HepG2 (cell line): ENCODE results near the gene DCLK1. TPM values are rescaled to one million over a fixed set of nuclear protein-coding genes. Genes with fewer than 3 reads are reported as not detected.

Source experiments
- ATAC-seq: fragments of 200-7000 bp; cut with Tn5 transposase; 3 replicates; pipeline ENCODE4 v1.9.1; 2020; ENCODE audit warnings: mild to moderate bottlenecking, moderate library complexity
- BruUV-seq: library from RNA; stranded (reverse); fragments of 400-500 nt; replicated peaks from 2 replicates; lab custom pipeline; 2021; lab: Mats Ljungman, UMichigan
- CTCF ChIA-PET: fragments of 300-600 bp; formaldehyde crosslinking; extraction: SDS; loops from one replicate; lab custom pipeline; 2021; ENCODE audit warnings: low total read pairs, inconsistent platforms, low intra/inter-chr PET ratio; lab: Yijun Ruan, JAX
- POLR2A ChIA-PET: fragments of 350-600 bp; sonication (Branson Sonifier 250); formaldehyde crosslinking; loops from one replicate; lab custom pipeline; 2020; ENCODE audit warnings: antibody characterized with exemption, inconsistent platforms; lab: Yijun Ruan, JAX
- DNase-seq: peaks from one replicate; pipeline ENCODE4 v3.0.0-alpha.2; 2015; ENCODE audit warnings: low spot score
- FAIRE-seq: peaks from 3 replicates; lab custom pipeline; 2011; peaks lifted over from hg19 to GRCh38; lab: Jason Lieb, UNC
- H2AFZ ChIP-seq: one replicate; pipeline ENCODE4 v1.6.1; 2011; ENCODE audit warnings: low read length, inconsistent platforms
- H3K27ac ChIP-seq: fragments of 300-600 bp; 3 replicates; pipeline ENCODE4 v1.8.0; 2011; ENCODE audit warnings: mixed run types, mild to moderate bottlenecking, mixed read lengths, low read length, inconsistent platforms; ENCODE audit not compliant: insufficient read depth; ENCODE audit errors: extremely low read length
- H3K27me3 ChIP-seq, 2 experiments: fragments of 200-600 bp in 1 of 2; 2 replicates in 1 of 2; 3 replicates in 1 of 2; pipeline versions ENCODE4 v1.6.0 to v1.8.0; 2011; ENCODE audit warnings: low read length in 2 of 2, mild to moderate bottlenecking in 2 of 2, moderate library complexity in 2 of 2, inconsistent platforms in 1 of 2; ENCODE audit not compliant: insufficient read depth in 2 of 2, control insufficient read depth in 1 of 2
- H3K36me3 ChIP-seq, 2 experiments: fragments of 200-600 bp in 1 of 2; replicated peaks in 1 of 2; 2 replicates in 1 of 2; 3 replicates in 1 of 2; pipeline versions ENCODE4 v1.5.1 to v1.8.0; 2011; ENCODE audit warnings: low read length in 2 of 2, inconsistent platforms in 1 of 2; ENCODE audit not compliant: insufficient read depth in 2 of 2, control insufficient read depth in 1 of 2
- H3K4me1 ChIP-seq: 2 replicates; pipeline ENCODE4 v1.5.1; 2012; ENCODE audit warnings: low read length, inconsistent platforms; ENCODE audit not compliant: insufficient read depth
- H3K4me2 ChIP-seq: 2 replicates; pipeline ENCODE4 v1.6.0; 2011; ENCODE audit warnings: low read depth, low read length, inconsistent platforms
- H3K4me3 ChIP-seq, 3 experiments: fragments of 200-600 bp in 1 of 3; sonication (generic), shearing (Covaris generic) in 1 of 3; replicated peaks in 1 of 3; 2 replicates each; pipeline ENCODE4 v1.5.1; 2011 to 2016; ENCODE audit warnings: low read length in 3 of 3, inconsistent platforms in 2 of 3, low read depth in 2 of 3, mild to moderate bottlenecking in 2 of 3, control low read depth in 1 of 3, mixed read lengths in 1 of 3; ENCODE audit not compliant: insufficient read depth in 1 of 3
- H3K79me2 ChIP-seq: one replicate; pipeline ENCODE4 v1.6.1; 2011; ENCODE audit warnings: low read length, inconsistent platforms; ENCODE audit not compliant: insufficient read depth
- H3K9ac ChIP-seq: 2 replicates; pipeline ENCODE4 v1.6.0; 2011; ENCODE audit warnings: mild to moderate bottlenecking, low read depth, low read length, inconsistent platforms; ENCODE audit not compliant: insufficient read depth
- H3K9me3 ChIP-seq: 2 replicates; pipeline ENCODE4 v1.5.1; 2012; ENCODE audit warnings: mild to moderate bottlenecking, low read length
- H4K20me1 ChIP-seq: 2 replicates; pipeline ENCODE4 v1.6.0; 2011; ENCODE audit warnings: inconsistent platforms, mild to moderate bottlenecking, low read length, moderate library complexity; ENCODE audit not compliant: insufficient read depth
- SNAPC2 ChIP-seq: sonication (generic); formaldehyde crosslinking; IDR thresholded peaks from 2 replicates; pipeline ENCODE4 v1.8.1; 2022; ENCODE audit warnings: mild to moderate bottlenecking, missing genetic modification reagents
- ZNF121 ChIP-seq: sonication (generic); formaldehyde crosslinking; IDR thresholded peaks from 2 replicates; pipeline ENCODE4 v1.5.0; 2020; ENCODE audit warnings: mild to moderate bottlenecking, missing genetic modification reagents
- ZNF407 ChIP-seq: sonication (generic); formaldehyde crosslinking; IDR thresholded peaks from one replicate; pipeline ENCODE4 v1.5.1; 2020; ENCODE audit warnings: mild to moderate bottlenecking, missing genetic modification reagents; ENCODE audit errors: not compliant biosample characterization
- ZNF580 ChIP-seq: IDR thresholded peaks from 2 replicates; pipeline ENCODE4 v1.6.1; 2016; ENCODE audit warnings: low read depth, borderline replicate concordance
- WGBS: methylation state at CpG from one replicate; pipeline ENCODE4 v1.1.6; 2017; ENCODE audit warnings: low lambda C conversion rate; 5-methylcytosine and 5-hydroxymethylcytosine counted together
- in situ Hi-C: cut with HindIII; loops from 2 replicates; pipeline ENCODE4 v1.10.0; 2017; ENCODE audit warnings: low pct_unique_long_range_greater_than_20kb; ENCODE audit not compliant: extremely low pct_ligation_motif_present
- intact Hi-C: fragments of 100-400 bp; cut with micrococcal nuclease; formaldehyde crosslinking; loops from one replicate; pipeline ENCODE4 v1.10.0; 2022; ENCODE audit not compliant: unreplicated experiment
- polyA plus RNA-seq, 8 experiments: library from polyadenylated mRNA; depleted of rRNA in 3 of 8; stranded (reverse) in 7 of 8; unstranded in 1 of 8; fragments of >200 nt; fragmentation: Illumina TruSeq in 4 of 8; extraction: Trizol in 4 of 8; gene quantifications; 2 replicates each; pipeline versions ENCODE4 v1.2.1 to v1.2.3, GENCODE V29; 2011 to 2016; ENCODE audit warnings: low read depth in 4 of 8, missing spikeins in 1 of 8, mixed read lengths in 1 of 8; ENCODE audit not compliant: insufficient read depth in 1 of 8
- total RNA-seq, 5 experiments: library from RNA; depleted of rRNA; stranded (reverse); fragments of >200 nt; fragmentation: Illumina TruSeq; extraction: Trizol; gene quantifications; 2 replicates each; pipeline ENCODE4 v1.2.3, GENCODE V29; 2016; ENCODE audit warnings: low read depth in 1 of 5
- TF ChIP-seq, protein P1 (sequence below): sonication (generic); formaldehyde crosslinking; IDR thresholded peaks from 2 replicates; pipeline ENCODE4 v1.4.0; 2020; ENCODE audit warnings: mild to moderate bottlenecking, missing genetic modification reagents
- TF ChIP-seq, protein P2 (sequence below): sonication (generic); formaldehyde crosslinking; IDR thresholded peaks from 2 replicates; pipeline ENCODE4 v1.5.0; 2020; ENCODE audit warnings: missing genetic modification reagents
- TF ChIP-seq, protein P3 (sequence below): sonication (generic); formaldehyde crosslinking; IDR thresholded peaks from 2 replicates; pipeline ENCODE4 v1.8.1; 2022; ENCODE audit warnings: low read depth, mild to moderate bottlenecking, missing genetic modification reagents

DCLK1 gene
- total and polyA plus RNA-seq, 2 of the 13 experiments (the other 11 are each of a cell fraction or from before 2014, with no cell fraction given) = not detected

DNA sequence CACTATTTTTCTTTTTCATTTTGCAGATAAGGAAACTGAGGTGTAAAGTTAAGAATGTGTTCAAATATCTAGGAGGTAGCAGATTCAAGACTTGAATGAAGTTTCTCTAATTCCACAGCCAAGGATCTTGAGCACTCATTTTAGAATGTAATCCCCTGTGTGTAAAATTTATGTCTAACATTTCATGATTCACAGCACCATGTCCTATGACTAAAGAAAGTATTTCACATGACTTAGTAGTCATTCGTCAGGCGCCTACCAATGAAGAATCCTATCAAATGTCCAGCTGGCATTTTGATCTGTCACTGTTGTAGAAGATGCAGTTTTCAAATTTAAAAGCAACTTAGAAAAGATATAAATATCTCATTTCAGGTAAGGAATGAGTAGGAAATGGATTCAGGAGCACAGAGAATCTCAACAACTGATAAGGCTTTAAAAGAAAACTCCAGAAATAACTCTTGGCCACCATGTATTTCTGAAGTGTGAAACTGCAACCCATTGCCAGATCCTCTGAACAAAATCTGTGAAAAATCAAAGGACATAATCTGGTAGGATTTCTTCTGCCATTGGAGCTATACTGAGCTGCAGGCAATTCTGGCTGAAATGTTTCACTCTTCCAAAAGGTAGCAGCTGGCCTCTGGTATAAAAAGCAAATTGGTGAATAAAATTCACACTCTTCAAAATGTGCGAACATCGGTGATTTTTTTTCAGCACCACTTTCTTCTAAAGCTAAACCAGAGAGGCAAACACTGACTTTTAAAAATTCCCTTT is 92.2 kb downstream of the DCLK1 start:
- intact Hi-C loops = no loop called here
- CTCF ChIA-PET = no interaction called here
- no peak for ATAC-seq
- Histone ChIP-seq H3K9me3 (no peaks in the 10 kb centered on the region), H3K79me2 (no peaks in the 10 kb centered on the region), H4K20me1 (no peaks in the 10 kb centered on the region), H3K4me2 (no peak overlapping the region), H3K36me3 (no peaks in the 10 kb centered on the region), H2AFZ (no peak overlapping the region), H3K4me3 (no peak overlapping the region), H3K27ac (no peak overlapping the region), H3K4me1 (no peaks in the 10 kb centered on the region), H3K9ac (no peak overlapping the region), H3K27me3 (peaks cover 0 to 4% of the 10 kb centered on the region in 2 experiments; a peak in 1 of 5 replicates)
- FAIRE-seq = no peak
- WGBS = 19% methylated on average over 4 of the region's 4 CpGs
- DNase-seq = no peak
- in situ Hi-C loops = no loop called here
- POLR2A ChIA-PET = no interaction called here
- BruUV-seq = no TSS peak
- TF ChIP-seq ZNF580 (CRISPR knock-in tag) (no peak), SNAPC2 (no peak), ZNF407 (CRISPR knock-in tag) (no peak), ZNF121 (no peak)
- TF ChIP-seq, protein P1, sequence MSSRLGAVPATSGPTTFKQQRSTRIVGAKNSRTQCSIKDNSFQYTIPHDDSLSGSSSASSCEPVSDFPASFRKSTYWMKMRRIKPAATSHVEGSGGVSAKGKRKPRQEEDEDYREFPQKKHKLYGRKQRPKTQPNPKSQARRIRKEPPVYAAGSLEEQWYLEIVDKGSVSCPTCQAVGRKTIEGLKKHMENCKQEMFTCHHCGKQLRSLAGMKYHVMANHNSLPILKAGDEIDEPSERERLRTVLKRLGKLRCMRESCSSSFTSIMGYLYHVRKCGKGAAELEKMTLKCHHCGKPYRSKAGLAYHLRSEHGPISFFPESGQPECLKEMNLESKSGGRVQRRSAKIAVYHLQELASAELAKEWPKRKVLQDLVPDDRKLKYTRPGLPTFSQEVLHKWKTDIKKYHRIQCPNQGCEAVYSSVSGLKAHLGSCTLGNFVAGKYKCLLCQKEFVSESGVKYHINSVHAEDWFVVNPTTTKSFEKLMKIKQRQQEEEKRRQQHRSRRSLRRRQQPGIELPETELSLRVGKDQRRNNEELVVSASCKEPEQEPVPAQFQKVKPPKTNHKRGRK (CRISPR knock-in tag) = no peak
- TF ChIP-seq, protein P2, sequence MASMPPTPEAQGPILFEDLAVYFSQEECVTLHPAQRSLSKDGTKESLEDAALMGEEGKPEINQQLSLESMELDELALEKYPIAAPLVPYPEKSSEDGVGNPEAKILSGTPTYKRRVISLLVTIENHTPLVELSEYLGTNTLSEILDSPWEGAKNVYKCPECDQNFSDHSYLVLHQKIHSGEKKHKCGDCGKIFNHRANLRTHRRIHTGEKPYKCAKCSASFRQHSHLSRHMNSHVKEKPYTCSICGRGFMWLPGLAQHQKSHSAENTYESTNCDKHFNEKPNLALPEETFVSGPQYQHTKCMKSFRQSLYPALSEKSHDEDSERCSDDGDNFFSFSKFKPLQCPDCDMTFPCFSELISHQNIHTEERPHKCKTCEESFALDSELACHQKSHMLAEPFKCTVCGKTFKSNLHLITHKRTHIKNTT (CRISPR knock-in tag) = no peak
- TF ChIP-seq, protein P3, sequence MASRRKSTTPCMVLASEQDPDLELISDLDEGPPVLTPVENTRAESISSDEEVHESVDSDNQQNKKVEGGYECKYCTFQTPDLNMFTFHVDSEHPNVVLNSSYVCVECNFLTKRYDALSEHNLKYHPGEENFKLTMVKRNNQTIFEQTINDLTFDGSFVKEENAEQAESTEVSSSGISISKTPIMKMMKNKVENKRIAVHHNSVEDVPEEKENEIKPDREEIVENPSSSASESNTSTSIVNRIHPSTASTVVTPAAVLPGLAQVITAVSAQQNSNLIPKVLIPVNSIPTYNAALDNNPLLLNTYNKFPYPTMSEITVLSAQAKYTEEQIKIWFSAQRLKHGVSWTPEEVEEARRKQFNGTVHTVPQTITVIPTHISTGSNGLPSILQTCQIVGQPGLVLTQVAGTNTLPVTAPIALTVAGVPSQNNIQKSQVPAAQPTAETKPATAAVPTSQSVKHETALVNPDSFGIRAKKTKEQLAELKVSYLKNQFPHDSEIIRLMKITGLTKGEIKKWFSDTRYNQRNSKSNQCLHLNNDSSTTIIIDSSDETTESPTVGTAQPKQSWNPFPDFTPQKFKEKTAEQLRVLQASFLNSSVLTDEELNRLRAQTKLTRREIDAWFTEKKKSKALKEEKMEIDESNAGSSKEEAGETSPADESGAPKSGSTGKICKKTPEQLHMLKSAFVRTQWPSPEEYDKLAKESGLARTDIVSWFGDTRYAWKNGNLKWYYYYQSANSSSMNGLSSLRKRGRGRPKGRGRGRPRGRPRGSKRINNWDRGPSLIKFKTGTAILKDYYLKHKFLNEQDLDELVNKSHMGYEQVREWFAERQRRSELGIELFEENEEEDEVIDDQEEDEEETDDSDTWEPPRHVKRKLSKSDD = no peak
